ENCODE data around the gene NDUFA7.
"Not testable (repeated sequence)": the region's sequence is repeated elsewhere in the genome, so short reads cannot be mapped to it uniquely, and the experiment has no call there.

The NDUFA7 gene

GRCh38 chr19:8319807-8320520, 1.2 kb downstream of the NDUFA7 start:
- no peak for DNase-seq (ENCODE audit: low read depth)

- not testable (repeated sequence) for DNase-seq (ENCODE audit: low read depth)
Measured at GRCh38 chr19:8318835-8319234, 2.3 kb downstream of the NDUFA7 start.

GRCh38 chr19:8316351-8317125, 4.6 kb downstream of the NDUFA7 start:
- DNase-seq (ENCODE audit: low read depth): no peak

GRCh38 chr19:8314981-8315640, 6.1 kb downstream of the NDUFA7 start:
- not testable (repeated sequence) for DNase-seq (ENCODE audit: low read depth)

- DNase-seq (ENCODE audit: low read depth): no peak
Measured at GRCh38 chr19:8311461-8312260, 9.5 kb downstream of the NDUFA7 start.

GRCh38 chr19:8310342-8311055, 10.7 kb downstream of the NDUFA7 start:
- DNase-seq (ENCODE audit: low read depth): no peak

- DNase-seq (ENCODE audit: low read depth): no peak
Measured at GRCh38 chr19:8308891-8309291, 12.3 kb downstream of the NDUFA7 start.

GRCh38 chr19:8307965-8308866, 13.0 kb downstream of the NDUFA7 start, which contains the start of gene CD320:
Gene CD320, minus strand, starts transcription at chr19:8308358. Its CDS starts 68 bp downstream, at chr19:8308290.
- DNase-seq (ENCODE audit: low read depth): peak; percentile 78

GRCh38 chr19:8307400-8307964, 13.7 kb downstream of the NDUFA7 start:
- DNase-seq (ENCODE audit: low read depth): no peak

GRCh38 chr19:8306235-8307054, 14.7 kb downstream of the NDUFA7 start:
- DNase-seq (ENCODE audit: low read depth): no peak

- no peak for DNase-seq (ENCODE audit: low read depth)
Measured at GRCh38 chr19:8305798-8306197, 15.4 kb downstream of the NDUFA7 start.

GRCh38 chr19:8304841-8305621, 16.1 kb downstream of the NDUFA7 start:
- no peak for DNase-seq (ENCODE audit: low read depth)

GRCh38 chr19:8302734-8303133, 18.4 kb downstream of the NDUFA7 start:
- DNase-seq (ENCODE audit: low read depth): no peak

- DNase-seq (ENCODE audit: low read depth): no peak
Measured at GRCh38 chr19:8302357-8302691, 18.9 kb downstream of the NDUFA7 start.

GRCh38 chr19:8291337-8291736, 29.8 kb downstream of the NDUFA7 start:
- not testable (repeated sequence) for DNase-seq (ENCODE audit: low read depth)

GRCh38 chr19:8276508-8276907, 44.7 kb downstream of the NDUFA7 start:
- not testable (repeated sequence) for DNase-seq (ENCODE audit: low read depth)

GRCh38 chr19:8269724-8270123, 51.5 kb downstream of the NDUFA7 start:
- no peak for DNase-seq (ENCODE audit: low read depth)

- DNase-seq (ENCODE audit: low read depth): no peak
Measured at GRCh38 chr19:8265872-8266271, 55.3 kb downstream of the NDUFA7 start.
